ENCODE data around the gene APRT.

GRCh38 chr16:88838566-88838965, 26.8 kb upstream of the APRT start:
- TF ChIP-seq, protein P1, sequence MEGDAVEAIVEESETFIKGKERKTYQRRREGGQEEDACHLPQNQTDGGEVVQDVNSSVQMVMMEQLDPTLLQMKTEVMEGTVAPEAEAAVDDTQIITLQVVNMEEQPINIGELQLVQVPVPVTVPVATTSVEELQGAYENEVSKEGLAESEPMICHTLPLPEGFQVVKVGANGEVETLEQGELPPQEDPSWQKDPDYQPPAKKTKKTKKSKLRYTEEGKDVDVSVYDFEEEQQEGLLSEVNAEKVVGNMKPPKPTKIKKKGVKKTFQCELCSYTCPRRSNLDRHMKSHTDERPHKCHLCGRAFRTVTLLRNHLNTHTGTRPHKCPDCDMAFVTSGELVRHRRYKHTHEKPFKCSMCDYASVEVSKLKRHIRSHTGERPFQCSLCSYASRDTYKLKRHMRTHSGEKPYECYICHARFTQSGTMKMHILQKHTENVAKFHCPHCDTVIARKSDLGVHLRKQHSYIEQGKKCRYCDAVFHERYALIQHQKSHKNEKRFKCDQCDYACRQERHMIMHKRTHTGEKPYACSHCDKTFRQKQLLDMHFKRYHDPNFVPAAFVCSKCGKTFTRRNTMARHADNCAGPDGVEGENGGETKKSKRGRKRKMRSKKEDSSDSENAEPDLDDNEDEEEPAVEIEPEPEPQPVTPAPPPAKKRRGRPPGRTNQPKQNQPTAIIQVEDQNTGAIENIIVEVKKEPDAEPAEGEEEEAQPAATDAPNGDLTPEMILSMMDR (IDR thresholded peaks at IDR 0.05; ENCODE audit: low read depth, low read length, poor library complexity, severe bottlenecking), result no peak
- TF ChIP-seq EZH2phosphoT487 (IDR thresholded peaks at IDR 0.05; ENCODE audit: borderline replicate concordance, low read length), result no peak

Data from DOHH2 (cell line).